BE2C (cell line): Measurements from ENCODE around the gene SH3TC1.

Experiments
- DNase-seq: peaks from one replicate; pipeline ENCODE4 v3.0.0-alpha.2; 2020
- H3K27me3 ChIP-seq: fragments of 250-450 bp; sonication (Bioruptor Pico); 2 replicates; pipeline ENCODE4 v1.5.1; 2020; ENCODE audit warnings: mild to moderate bottlenecking
- H3K36me3 ChIP-seq: fragments of 250-450 bp; sonication (Bioruptor Pico); 2 replicates; pipeline ENCODE4 v1.5.1; 2020; ENCODE audit warnings: mild to moderate bottlenecking
- H3K4me1 ChIP-seq: fragments of 250-450 bp; sonication (Bioruptor Pico); 2 replicates; pipeline ENCODE4 v1.5.1; 2020
- H3K4me3 ChIP-seq: 2 replicates; pipeline ENCODE4 v1.5.1; 2011; ENCODE audit warnings: low read depth, low read length
- H3K9me3 ChIP-seq: fragments of 250-450 bp; sonication (Bioruptor Pico); 2 replicates; pipeline ENCODE4 v1.5.1; 2020
- TF ChIP-seq, protein P1 (sequence below): IDR thresholded peaks from 2 replicates; pipeline ENCODE4 v1.5.1; 2012; ENCODE audit warnings: mild to moderate bottlenecking, low read depth, low read length

SH3TC1 gene

DNA sequence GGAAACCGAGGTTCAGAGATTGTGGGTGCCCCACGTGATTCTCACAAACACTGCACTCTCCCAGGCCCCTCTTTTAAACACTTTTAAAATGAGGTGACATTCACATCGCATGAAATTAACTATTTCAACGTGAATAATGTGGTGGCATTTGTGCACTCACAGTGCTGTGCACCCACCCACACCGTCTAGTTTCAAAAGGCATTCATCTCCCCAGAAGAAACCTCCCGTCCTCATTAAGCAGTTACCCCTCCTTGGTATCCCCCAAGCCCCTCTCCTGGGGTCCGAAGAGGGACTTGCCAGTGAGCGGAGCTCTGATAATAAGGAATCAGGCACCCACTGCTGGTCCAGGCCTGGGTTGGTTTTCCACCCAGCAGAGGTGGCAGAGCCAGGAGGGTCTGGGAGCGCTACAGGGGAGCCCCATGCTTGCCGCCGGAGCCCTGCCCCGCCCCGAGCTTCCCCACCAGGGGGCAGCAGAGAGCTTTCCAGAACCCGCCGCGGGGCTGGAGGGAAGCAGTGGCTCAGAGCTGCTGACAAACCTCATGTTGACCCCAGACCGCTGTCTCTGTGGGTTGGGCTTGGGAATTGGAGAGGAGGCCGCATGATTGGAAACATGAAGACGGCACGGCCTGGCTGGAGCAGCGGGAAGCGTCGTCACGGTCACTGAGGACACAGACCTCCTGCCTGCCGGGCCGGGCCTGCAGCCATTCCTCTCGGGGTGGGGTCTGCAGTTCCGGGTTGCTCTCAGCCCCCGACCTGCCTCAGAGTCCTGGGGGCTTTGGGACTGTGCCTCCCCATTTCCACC, 43.0 kb downstream of the SH3TC1 start:
- peaks cover 7% of the 10 kb centered on the region; the same call in 1 of the 2 replicates for H3K36me3 ChIP-seq
- peak; percentile 94 for DNase-seq

DNA sequence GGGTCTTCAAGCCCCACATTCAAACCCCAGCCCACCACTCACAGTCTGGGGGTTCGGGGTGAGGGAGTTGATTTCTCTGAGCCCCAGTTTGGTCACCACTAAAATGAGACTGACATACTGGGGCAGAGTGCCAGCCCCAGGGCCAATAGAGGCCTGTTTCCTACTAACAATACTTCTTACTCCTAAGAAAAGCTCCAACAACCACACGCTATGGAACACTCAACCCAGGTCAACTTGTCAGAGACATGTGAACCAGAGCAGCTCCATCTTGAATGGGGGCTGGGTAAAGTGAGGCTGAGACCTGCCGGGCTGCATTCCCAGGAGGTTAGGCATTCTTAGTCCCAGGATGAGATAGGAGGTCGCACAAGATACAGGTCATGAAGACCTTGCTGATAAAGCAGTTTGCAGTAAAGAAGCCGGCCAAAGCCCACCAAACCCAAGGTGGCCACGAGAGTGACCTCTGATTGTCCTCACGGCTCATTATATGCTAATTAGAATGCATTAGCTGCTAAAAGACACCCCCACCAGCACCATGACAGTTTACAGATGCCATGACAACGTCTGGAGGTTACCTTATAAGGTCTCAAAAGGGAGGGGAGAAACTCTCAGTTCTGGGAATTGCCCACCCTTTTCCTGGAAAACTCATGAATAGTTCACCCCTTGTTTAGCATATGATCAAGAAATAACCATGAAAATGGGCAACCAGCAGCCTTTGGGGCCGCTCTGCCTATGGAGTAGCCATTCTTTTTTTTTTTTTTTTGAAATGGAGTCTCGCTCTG, 43.9 kb downstream of the SH3TC1 start:
- Histone ChIP-seq H3K27me3 (no peaks in the 10 kb centered on the region), H3K4me1 (peaks cover 25% of the 10 kb centered on the region), H3K4me3 (no peak overlapping the region), H3K9me3 (no peaks in the 10 kb centered on the region), H3K36me3 (peaks cover 7% of the 10 kb centered on the region; the same call in 1 of the 2 replicates)
- TF ChIP-seq, protein P1, sequence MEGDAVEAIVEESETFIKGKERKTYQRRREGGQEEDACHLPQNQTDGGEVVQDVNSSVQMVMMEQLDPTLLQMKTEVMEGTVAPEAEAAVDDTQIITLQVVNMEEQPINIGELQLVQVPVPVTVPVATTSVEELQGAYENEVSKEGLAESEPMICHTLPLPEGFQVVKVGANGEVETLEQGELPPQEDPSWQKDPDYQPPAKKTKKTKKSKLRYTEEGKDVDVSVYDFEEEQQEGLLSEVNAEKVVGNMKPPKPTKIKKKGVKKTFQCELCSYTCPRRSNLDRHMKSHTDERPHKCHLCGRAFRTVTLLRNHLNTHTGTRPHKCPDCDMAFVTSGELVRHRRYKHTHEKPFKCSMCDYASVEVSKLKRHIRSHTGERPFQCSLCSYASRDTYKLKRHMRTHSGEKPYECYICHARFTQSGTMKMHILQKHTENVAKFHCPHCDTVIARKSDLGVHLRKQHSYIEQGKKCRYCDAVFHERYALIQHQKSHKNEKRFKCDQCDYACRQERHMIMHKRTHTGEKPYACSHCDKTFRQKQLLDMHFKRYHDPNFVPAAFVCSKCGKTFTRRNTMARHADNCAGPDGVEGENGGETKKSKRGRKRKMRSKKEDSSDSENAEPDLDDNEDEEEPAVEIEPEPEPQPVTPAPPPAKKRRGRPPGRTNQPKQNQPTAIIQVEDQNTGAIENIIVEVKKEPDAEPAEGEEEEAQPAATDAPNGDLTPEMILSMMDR, result no peak
- DNase-seq, result no peak

More for the DNA sequence above, 43.0 kb downstream of the SH3TC1 start:
- TF ChIP-seq, protein P1, result peak; percentile 91
- Histone ChIP-seq H3K4me1 (peaks cover 19% of the 10 kb centered on the region), H3K4me3 (no peak overlapping the region), H3K27me3 (no peaks in the 10 kb centered on the region), H3K9me3 (no peaks in the 10 kb centered on the region)

DNA sequence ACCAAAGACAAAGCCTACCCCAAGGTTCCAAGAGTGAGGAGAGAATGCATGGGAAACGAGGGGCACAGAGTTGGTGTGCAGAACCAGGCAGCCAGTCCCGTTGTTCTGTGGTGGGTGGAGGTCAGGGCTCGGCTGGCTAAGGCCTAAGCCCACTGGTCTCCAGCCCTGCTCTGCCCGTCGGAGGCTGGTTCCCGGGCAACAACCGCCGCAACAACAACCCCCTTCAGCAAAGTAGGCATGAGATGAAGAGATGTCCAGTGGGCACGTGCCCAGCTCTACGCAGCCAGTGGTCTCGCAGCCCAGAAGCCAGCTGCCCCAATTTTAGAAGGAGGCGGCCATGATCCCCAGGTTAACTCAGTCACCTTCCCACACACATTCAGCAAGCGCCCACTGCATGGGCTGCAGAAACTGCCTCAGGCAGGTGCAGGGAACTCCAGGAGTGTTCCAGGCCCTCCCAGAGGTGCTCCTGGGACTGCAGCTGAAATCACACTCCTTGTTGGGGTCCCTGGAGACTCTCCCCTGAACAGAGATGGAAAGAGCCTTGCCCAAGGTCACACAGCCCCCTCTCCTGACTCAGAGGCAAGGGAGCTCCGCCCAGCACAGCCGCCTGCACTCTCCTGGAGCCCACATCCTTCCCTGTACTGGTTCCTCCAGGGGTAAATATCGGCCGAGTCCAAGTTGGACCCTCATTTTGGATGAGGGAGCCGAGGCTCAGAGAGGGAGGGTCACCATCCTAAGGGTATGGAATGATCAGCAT, 45.1 kb downstream of the SH3TC1 start:
- H3K9me3 ChIP-seq, result no peaks in the 10 kb centered on the region
- H3K27me3 ChIP-seq, result no peaks in the 10 kb centered on the region
- H3K4me1 ChIP-seq, result peaks cover 16% of the 10 kb centered on the region
- no peak overlapping the region for H3K4me3 ChIP-seq
- TF ChIP-seq, protein P1, result no peak
- no peak for DNase-seq
- H3K36me3 ChIP-seq, result peaks cover 2% of the 10 kb centered on the region; the same call in 1 of the 2 replicates

DNA sequence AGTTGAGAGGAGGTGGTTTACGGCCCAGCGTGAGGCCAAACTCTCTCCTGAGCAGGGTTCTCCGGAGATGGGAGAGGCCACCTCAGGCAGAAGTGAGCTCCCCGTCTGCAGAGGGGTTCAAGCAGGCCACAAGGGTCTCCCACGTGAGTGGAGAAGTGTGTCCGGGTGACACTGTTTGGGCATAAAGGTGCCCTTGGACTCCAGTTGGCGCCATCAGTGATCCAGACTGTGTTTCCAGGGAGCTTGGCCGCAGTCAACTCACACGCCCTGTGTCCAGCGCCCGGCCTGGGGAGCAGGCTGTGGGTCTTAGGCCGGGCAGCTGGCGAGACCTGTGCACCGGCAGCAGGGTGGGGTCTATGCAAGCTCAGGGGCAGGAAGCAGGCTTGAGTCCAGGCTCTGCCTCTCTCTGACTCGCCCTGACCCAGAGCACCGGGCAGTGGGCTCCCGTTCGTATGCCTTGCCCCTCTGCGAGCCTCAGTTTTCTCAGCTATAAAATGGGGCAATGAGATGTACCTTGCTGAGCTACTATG, 45.9 kb downstream of the SH3TC1 start:
- no peaks in the 10 kb centered on the region for H3K27me3 ChIP-seq
- DNase-seq, result no peak
- TF ChIP-seq, protein P1, result no peak
- no peaks in the 10 kb centered on the region for H3K36me3 ChIP-seq
- H3K4me3 ChIP-seq, result no peak overlapping the region
- H3K4me1 ChIP-seq, result peaks cover 16% of the 10 kb centered on the region
- H3K9me3 ChIP-seq, result no peaks in the 10 kb centered on the region

DNA sequence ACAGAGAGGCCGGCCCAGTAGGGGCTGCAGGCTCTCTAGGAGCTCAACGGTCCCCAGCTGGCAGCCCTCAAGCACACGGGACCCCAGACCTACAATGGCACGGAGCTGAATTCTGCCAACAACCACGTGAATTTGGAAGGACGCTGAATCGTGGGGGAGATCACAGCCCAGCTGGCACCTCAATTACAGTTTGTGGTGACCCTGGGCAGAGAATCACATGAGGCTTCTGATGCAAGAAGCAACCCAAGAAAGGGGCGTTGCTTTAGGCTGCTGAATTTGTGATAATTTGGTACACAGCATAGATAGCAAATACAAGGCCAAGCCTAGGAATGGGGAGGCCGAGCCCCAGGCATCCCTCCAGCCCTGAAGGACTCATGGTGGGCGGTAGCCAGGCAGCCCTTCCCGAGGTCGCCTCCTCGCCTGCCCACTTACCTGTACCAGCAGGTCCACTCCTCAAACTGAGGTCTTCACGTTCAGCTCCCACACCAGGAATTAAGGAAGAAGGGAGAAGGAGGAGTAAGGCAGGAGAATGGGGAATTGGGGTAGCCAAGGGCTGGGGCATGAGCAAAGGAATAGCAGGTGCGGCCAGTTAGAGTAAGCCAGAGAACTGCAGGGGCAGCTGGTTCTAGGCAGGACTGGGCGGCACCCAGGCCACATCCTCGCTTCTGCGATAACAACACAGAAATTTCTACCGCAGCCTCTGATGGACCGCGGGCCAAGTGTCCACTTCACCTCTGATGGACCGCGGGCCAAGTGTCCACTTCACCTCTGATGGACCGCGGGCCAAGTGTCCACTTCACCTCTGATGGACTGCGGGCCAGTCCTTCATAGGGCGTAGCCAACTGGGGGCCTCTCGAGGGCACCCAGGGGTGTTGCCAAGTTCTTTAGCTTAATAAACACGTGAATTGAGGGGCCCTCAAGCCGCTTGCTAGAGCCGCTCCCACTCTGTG, 47.1 kb downstream of the SH3TC1 start:
- no peaks in the 10 kb centered on the region for H3K36me3 ChIP-seq
- no peaks in the 10 kb centered on the region for H3K9me3 ChIP-seq
- H3K4me1 ChIP-seq, result peaks cover 16% of the 10 kb centered on the region
- H3K4me3 ChIP-seq, result no peak overlapping the region
- no peak for DNase-seq
- no peaks in the 10 kb centered on the region for H3K27me3 ChIP-seq
- TF ChIP-seq, protein P1, result no peak
